Activated B cell treated with CpG ODN at 0.5 μM for 24 hours (primary cell): ENCODE data around the gene CCDC24. TPM values are rescaled to one million over a fixed set of nuclear protein-coding genes. Genes with fewer than 3 reads are reported as not detected.

Source experiments
- ATAC-seq: fragments of 200-7000 bp; cut with Tn5 transposase; one replicate; pipeline ENCODE4 v1.10.0; 2021; ENCODE audit warnings: low read depth, mild to moderate bottlenecking, moderate library complexity
- CTCF ChIA-PET: fragments of 350-600 bp; sonication (Branson Sonifier 250); formaldehyde crosslinking; loops from one replicate; lab custom pipeline; 2021; ENCODE audit warnings: antibody characterized with exemption; lab: Charles Lee
- POLR2A ChIA-PET: fragments of 350-600 bp; sonication (Branson Sonifier 250); formaldehyde crosslinking; loops from one replicate; lab custom pipeline; 2021; ENCODE audit warnings: antibody characterized with exemption; lab: Charles Lee
- DNase-seq: peaks from one replicate; pipeline ENCODE4 v3.0.0; 2022
- H3K27ac Mint-ChIP-seq: one replicate; pipeline ENCODE4 v1.8.0; 2020; ENCODE audit warnings: mixed read lengths
- H3K27me3 Mint-ChIP-seq: one replicate; pipeline ENCODE4 v1.8.0; 2021; ENCODE audit warnings: mixed read lengths
- H3K36me3 Mint-ChIP-seq: one replicate; pipeline ENCODE4 v1.8.0; 2021; ENCODE audit warnings: low read depth, mixed read lengths
- H3K4me1 Mint-ChIP-seq: one replicate; pipeline ENCODE4 v1.8.0; 2021; ENCODE audit warnings: mixed read lengths
- H3K4me3 Mint-ChIP-seq: one replicate; pipeline ENCODE4 v1.8.0; 2020; ENCODE audit warnings: mild to moderate bottlenecking, mixed read lengths
- H3K9me3 Mint-ChIP-seq: one replicate; pipeline ENCODE4 v1.8.0; 2020; ENCODE audit warnings: mixed read lengths
- CTCF ChIP-seq: fragments of 200-600 bp; IDR thresholded peaks from one replicate; pipeline ENCODE4 v1.8.0; 2022; ENCODE audit warnings: antibody characterized with exemption, mild to moderate bottlenecking
- intact Hi-C: fragments of 100-400 bp; cut with micrococcal nuclease; formaldehyde crosslinking; loops from one replicate; pipeline ENCODE4 v1.15.1; 2024
- total RNA-seq: library from RNA; stranded (reverse); gene quantifications from 2 replicates; pipeline ENCODE4 v1.2.3, GENCODE V29; 2022

CCDC24 gene
- total RNA-seq, 1 donor from 2014 or later: 15.1 TPM

- Mint-ChIP-seq H3K27me3 (no peaks in the 10 kb centered on the region), H3K27ac (no peak overlapping the region), H3K36me3 (peaks cover 2% of the 10 kb centered on the region), H3K4me3 (no peak overlapping the region), H3K4me1 (peaks cover 40% of the 10 kb centered on the region), H3K9me3 (no peaks in the 10 kb centered on the region)
- intact Hi-C loops: no loop called here
- no peak for DNase-seq
- ChIA-PET CTCF (interaction anchor here (1.3 kb wide), 1 partner anchor 9 kb away, joined by 4 read pairs; no protein-coding TSS in a partner anchor), POLR2A (no interaction called here)
- no peak for TF ChIP-seq CTCF
- ATAC-seq: no peak
These were observed 35.9 kb downstream of the CCDC24 start for GRCh38 chr1:44027320-44027719.

GRCh38 chr1:44029260-44029910 lies 38.0 kb downstream of the CCDC24 start:
- Mint-ChIP-seq H3K9me3 (no peaks in the 10 kb centered on the region), H3K4me3 (peak overlapping the region; percentile 95), H3K4me1 (peaks cover 39% of the 10 kb centered on the region), H3K27ac (peak overlapping the region; percentile 97), H3K27me3 (no peaks in the 10 kb centered on the region), H3K36me3 (peaks cover 2% of the 10 kb centered on the region)
- peak; percentile 20 for ATAC-seq
- no peak for DNase-seq
- POLR2A ChIA-PET: interaction anchor here (0.5 to 2.4 kb wide), 9 partner anchors 14 to 702 kb away, joined by 3 to 12 read pairs (median 3); partner anchors contain the start of genes ATP6V0B, DPH2, IPO13 and RNU5D-1
- CTCF ChIA-PET: interaction anchor here (1.4 kb wide), 1 partner anchor 23 kb away, joined by 6 read pairs; no protein-coding TSS in a partner anchor
- intact Hi-C loops: no loop called here
- no peak for TF ChIP-seq CTCF

GRCh38 chr1:44029911-44030604 lies 38.7 kb downstream of the CCDC24 start:
- Mint-ChIP-seq H3K4me1 (peaks cover 32% of the 10 kb centered on the region), H3K9me3 (no peaks in the 10 kb centered on the region), H3K27me3 (no peaks in the 10 kb centered on the region), H3K36me3 (peaks cover 2% of the 10 kb centered on the region), H3K27ac (peak overlapping the region; percentile 97), H3K4me3 (peak overlapping the region; percentile 95)
- POLR2A ChIA-PET: interaction anchor here (0.5 to 2.4 kb wide), 14 partner anchors 13 to 779 kb away, joined by 3 to 12 read pairs (median 3); partner anchors contain the start of genes ATP6V0B, DPH2, IPO13 and RNU5D-1
- ATAC-seq (peak; percentile 76), DNase-seq (peak; percentile 93)
- intact Hi-C loops: loop anchor here (1.0 to 5.0 kb wide), 8 partner anchors 25 to 1657 kb away; partner anchors contain the start of genes ARMH1, ARTN, ATP6V0B and CCDC24
- no peak for TF ChIP-seq CTCF
- CTCF ChIA-PET: interaction anchor here (1.2 to 1.4 kb wide), 2 partner anchors 16 to 24 kb away, joined by 3 to 6 read pairs; no protein-coding TSS in a partner anchor

- intact Hi-C loops: loop anchor here (1.0 to 5.0 kb wide), 8 partner anchors 25 to 1657 kb away; partner anchors contain the start of genes ARMH1, ARTN, ATP6V0B and CCDC24
- ATAC-seq (peak; percentile 43), DNase-seq (no peak)
- Mint-ChIP-seq H3K4me3 (peak overlapping the region; percentile 88), H3K27ac (peak overlapping the region; percentile 73), H3K27me3 (no peaks in the 10 kb centered on the region), H3K36me3 (peaks cover 2% of the 10 kb centered on the region), H3K4me1 (peaks cover 27% of the 10 kb centered on the region), H3K9me3 (no peaks in the 10 kb centered on the region)
- ChIA-PET CTCF (interaction anchor here (1.2 to 1.4 kb wide), 2 partner anchors 15 to 25 kb away, joined by 3 to 6 read pairs; no protein-coding TSS in a partner anchor), POLR2A (interaction anchor here (0.6 to 2.4 kb wide), 17 partner anchors 25 to 1661 kb away, joined by 3 to 12 read pairs (median 3); partner anchors contain the start of genes ATP6V0B, DMAP1, DPH2 and IPO13)
- no peak for TF ChIP-seq CTCF
These were observed 39.3 kb downstream of the CCDC24 start for GRCh38 chr1:44030605-44031251.
